Astrocyte of the spinal cord (primary cell): ENCODE results near the gene TDG.
"Not testable (repeated sequence)": the region's sequence is repeated elsewhere in the genome, so short reads cannot be mapped to it uniquely, and the experiment has no call there.

Experiments used
- DNase-seq: peaks from one replicate; pipeline ENCODE4 v3.0.0; 2011; ENCODE audit warnings: low read depth, low spot score
- H3K4me3 ChIP-seq: 2 replicates; pipeline ENCODE4 v1.5.1; 2011; ENCODE audit warnings: low read depth, mild to moderate bottlenecking, low read length, moderate library complexity
- CTCF ChIP-seq: IDR thresholded peaks from 2 replicates; pipeline ENCODE4 v1.5.1; 2012; ENCODE audit warnings: low read depth, mild to moderate bottlenecking, low read length, inconsistent platforms
- in situ Hi-C: cut with HindIII; loops from 2 replicates; pipeline ENCODE4 v1.10.0; 2017; ENCODE audit warnings: low sequenced_read_pairs

TDG gene

GRCh38 chr12:104011253-104011652, 45.6 kb downstream of the TDG start:
- in situ Hi-C loops: no loop called here
- TF ChIP-seq CTCF: no peak
- no peak overlapping the region for H3K4me3 ChIP-seq
- DNase-seq: peak; percentile 90

- no peak for TF ChIP-seq CTCF
- DNase-seq: no peak
- in situ Hi-C loops: no loop called here
- H3K4me3 ChIP-seq: no peak overlapping the region
These were observed 46.7 kb downstream of the TDG start for GRCh38 chr12:104012331-104012730.

- in situ Hi-C loops, H3K4me3 ChIP-seq, DNase-seq: not testable (repeated sequence)
These were observed 56.2 kb downstream of the TDG start for GRCh38 chr12:104021862-104022261.

- H3K4me3 ChIP-seq: no peak overlapping the region
- DNase-seq: no peak
- no peak for TF ChIP-seq CTCF
- in situ Hi-C loops: no loop called here
These were observed 57.1 kb downstream of the TDG start for GRCh38 chr12:104022786-104023185.

- TF ChIP-seq CTCF: no peak
- DNase-seq: no peak
- in situ Hi-C loops: no loop called here
- H3K4me3 ChIP-seq: no peak overlapping the region
These were observed 58.0 kb downstream of the TDG start for GRCh38 chr12:104023710-104024109.

- TF ChIP-seq CTCF: no peak
- DNase-seq: no peak
- in situ Hi-C loops: no loop called here
- H3K4me3 ChIP-seq: no peak overlapping the region
These were observed 58.7 kb downstream of the TDG start for GRCh38 chr12:104024348-104024747.

- no peak for DNase-seq
- TF ChIP-seq CTCF: no peak
- in situ Hi-C loops: no loop called here
- no peak overlapping the region for H3K4me3 ChIP-seq
These were observed 60.1 kb downstream of the TDG start for GRCh38 chr12:104025771-104026170.
